SKM-1 treated with dmso at 0.1 percent for 144 hours (cell line): ENCODE measurements around the gene DBF4B.

ENCODE experiments used
- DNase-seq: peaks from one replicate; lab custom pipeline; 2025; ENCODE audit not compliant: unreplicated experiment; lab: John Stamatoyannopoulos, UW

The DBF4B gene

GRCh38 chr17:44795421-44795820 is 87.0 kb downstream of the DBF4B start:
- DNase-seq = no peak

GRCh38 chr17:44795928-44796327 is 87.5 kb downstream of the DBF4B start:
- DNase-seq = no peak

- no peak for DNase-seq
Measured at GRCh38 chr17:44796731-44797130, 88.3 kb downstream of the DBF4B start.

GRCh38 chr17:44797802-44798201 is 89.3 kb downstream of the DBF4B start:
- DNase-seq = no peak

GRCh38 chr17:44798356-44798755 is 89.9 kb downstream of the DBF4B start:
- DNase-seq = no peak
